Panc1 (cell line): ENCODE data around the gene C4BPB. TPM values are rescaled to one million over a fixed set of nuclear protein-coding genes. Genes with fewer than 3 reads are reported as not detected.

ENCODE experiments used
- ATAC-seq: fragments of 200-7000 bp; cut with Tn5 transposase; 2 replicates; pipeline ENCODE4 v1.9.1; 2020; ENCODE audit warnings: mild to moderate bottlenecking, moderate library complexity
- BruUV-seq: library from RNA; stranded (reverse); fragments of 400-500 nt; replicated peaks from 2 replicates; lab custom pipeline; 2021; lab: Mats Ljungman, UMichigan
- CTCF ChIA-PET: fragments of 300-600 bp; sonication (Branson Sonifier 250); formaldehyde crosslinking; loops from one replicate; lab custom pipeline; 2022; ENCODE audit warnings: antibody characterized with exemption; lab: Charles Lee
- POLR2A ChIA-PET: fragments of 300-600 bp; sonication (Branson Sonifier 250); formaldehyde crosslinking; loops from one replicate; lab custom pipeline; 2022; ENCODE audit warnings: antibody characterized with exemption; lab: Charles Lee
- DNase-seq: peaks from one replicate; pipeline ENCODE4 v3.0.0-alpha.2; 2010; ENCODE audit warnings: low read depth, low spot score
- H3K27ac ChIP-seq: 2 replicates; pipeline ENCODE4 v1.5.1; 2011; ENCODE audit warnings: mild to moderate bottlenecking, low read length, inconsistent platforms
- H3K27me3 ChIP-seq: fragments of 200-500 bp; sonication (Bioruptor generic); 2 replicates; pipeline ENCODE4 v1.6.0; 2014; ENCODE audit warnings: low read length, inconsistent platforms; ENCODE audit not compliant: control insufficient read depth, insufficient read depth
- H3K36me3 ChIP-seq: fragments of 200-500 bp; sonication (Bioruptor generic); 2 replicates; pipeline ENCODE4 v1.5.1; 2014; ENCODE audit warnings: inconsistent platforms, mild to moderate bottlenecking, low read length, moderate library complexity; ENCODE audit not compliant: control insufficient read depth, insufficient read depth
- H3K4me1 ChIP-seq: 2 replicates; pipeline ENCODE4 v1.5.1; 2011; ENCODE audit warnings: inconsistent platforms, mild to moderate bottlenecking, low read length, moderate library complexity; ENCODE audit not compliant: control insufficient read depth, insufficient read depth
- H3K4me3 ChIP-seq, 2 experiments: 2 replicates each; pipeline ENCODE4 v1.5.1; 2011 to 2012; ENCODE audit warnings: low read depth in 2 of 2, low read length in 2 of 2, mild to moderate bottlenecking in 2 of 2, inconsistent platforms in 1 of 2, moderate library complexity in 1 of 2
- H3K9me3 ChIP-seq: fragments of 200-500 bp; sonication (Bioruptor generic); 2 replicates; pipeline ENCODE4 v1.5.1; 2014; ENCODE audit warnings: low read depth, mild to moderate bottlenecking, inconsistent platforms, low read length, moderate library complexity; ENCODE audit not compliant: control insufficient read depth, insufficient read depth
- CTCF ChIP-seq: fragments of 450-650 bp; IDR thresholded peaks from 2 replicates; pipeline ENCODE4 v1.5.1; 2017; ENCODE audit warnings: mild to moderate bottlenecking
- POLR2AphosphoS5 ChIP-seq: IDR thresholded peaks from 2 replicates; pipeline ENCODE4 v1.6.1; 2012; ENCODE audit warnings: mild to moderate bottlenecking, low read depth, low read length, moderate library complexity
- REST ChIP-seq, 2 experiments: IDR thresholded peaks; 2 replicates each; pipeline ENCODE4 v1.6.1; 2011 to 2012; ENCODE audit warnings: low read depth in 2 of 2, control low read depth in 1 of 2, low read length in 1 of 2, mild to moderate bottlenecking in 1 of 2, moderate library complexity in 1 of 2; ENCODE audit not compliant: insufficient read depth in 1 of 2
- SIN3A ChIP-seq: IDR thresholded peaks from 2 replicates; pipeline ENCODE4 v1.6.1; 2012; ENCODE audit warnings: low read depth, mild to moderate bottlenecking, low read length, moderate library complexity, borderline replicate concordance; ENCODE audit not compliant: insufficient read depth
- TCF7L2 ChIP-seq: IDR thresholded peaks from 2 replicates; pipeline ENCODE4 v1.6.1; 2011; ENCODE audit warnings: mild to moderate bottlenecking, low read depth, low read length, inconsistent platforms
- in situ Hi-C: cut with HindIII; loops from 2 replicates; pipeline ENCODE4 v1.10.0; 2016; ENCODE audit warnings: low sequenced_read_pairs, low pct_unique_long_range_greater_than_20kb
- intact Hi-C: fragments of 100-400 bp; cut with micrococcal nuclease; formaldehyde crosslinking; loops from one replicate; pipeline ENCODE4 v1.10.0; 2022; ENCODE audit not compliant: unreplicated experiment
- total RNA-seq: library from RNA; stranded (reverse); gene quantifications from one replicate; pipeline ENCODE4 v1.2.1, GENCODE V29; 2021; ENCODE audit not compliant: unreplicated experiment

Gene C4BPB
- total RNA-seq, 1 experiment from 2014 or later: 0.62 TPM

GRCh38 chr1:207081088-207081487, 7.6 kb upstream of the C4BPB start:
- no peak overlapping the region for H3K27ac ChIP-seq
- peaks cover 2% of the 10 kb centered on the region; the same call in 1 of the 2 replicates for H3K36me3 ChIP-seq
- TF ChIP-seq POLR2AphosphoS5 (no peak), REST (IDR thresholded peaks at IDR 0.05; ENCODE audit: insufficient read depth in 1 of 2, low read depth in 2 of 2, low read length in 1 of 2) (no peak), CTCF (no peak), SIN3A (no peak), TCF7L2 (no peak)
- H3K9me3 ChIP-seq: no peaks in the 10 kb centered on the region
- ATAC-seq (no peak), DNase-seq (no peak)
- no TSS peak for BruUV-seq
- H3K4me3 ChIP-seq: no peak overlapping the region
- in situ Hi-C loops: no loop called here
- CTCF ChIA-PET: no interaction called here
- POLR2A ChIA-PET: no interaction called here
- 0 out of 2 replicates have a peak, but pooled peaks cover 2% of the 10 kb centered on the region for H3K4me1 ChIP-seq
- intact Hi-C loops: no loop called here
- H3K27me3 ChIP-seq: no peaks in the 10 kb centered on the region

- ChIA-PET CTCF (no interaction called here), POLR2A (no interaction called here)
- in situ Hi-C loops (no loop called here), intact Hi-C loops (no loop called here)
- H3K4me1 ChIP-seq: 0 out of 2 replicates have a peak, but pooled peaks cover 2% of the 10 kb centered on the region
- ATAC-seq (no peak), DNase-seq (no peak)
- no peak overlapping the region for H3K27ac ChIP-seq
- BruUV-seq: no TSS peak
- no peak for TF ChIP-seq SIN3A
- TF ChIP-seq POLR2AphosphoS5: no peak
- TF ChIP-seq REST (IDR thresholded peaks at IDR 0.05; ENCODE audit: insufficient read depth in 1 of 2, low read depth in 2 of 2, low read length in 1 of 2): no peak
- no peak for TF ChIP-seq CTCF
- TF ChIP-seq TCF7L2: no peak
- H3K36me3 ChIP-seq: peaks cover 2% of the 10 kb centered on the region; the same call in 1 of the 2 replicates
- no peaks in the 10 kb centered on the region for H3K9me3 ChIP-seq
- no peaks in the 10 kb centered on the region for H3K27me3 ChIP-seq
- no peak overlapping the region for H3K4me3 ChIP-seq
Observed at GRCh38 chr1:207081806-207082205, 6.9 kb upstream of the C4BPB start.
